ENCODE measurements around the gene VSIG10L.

DNA sequence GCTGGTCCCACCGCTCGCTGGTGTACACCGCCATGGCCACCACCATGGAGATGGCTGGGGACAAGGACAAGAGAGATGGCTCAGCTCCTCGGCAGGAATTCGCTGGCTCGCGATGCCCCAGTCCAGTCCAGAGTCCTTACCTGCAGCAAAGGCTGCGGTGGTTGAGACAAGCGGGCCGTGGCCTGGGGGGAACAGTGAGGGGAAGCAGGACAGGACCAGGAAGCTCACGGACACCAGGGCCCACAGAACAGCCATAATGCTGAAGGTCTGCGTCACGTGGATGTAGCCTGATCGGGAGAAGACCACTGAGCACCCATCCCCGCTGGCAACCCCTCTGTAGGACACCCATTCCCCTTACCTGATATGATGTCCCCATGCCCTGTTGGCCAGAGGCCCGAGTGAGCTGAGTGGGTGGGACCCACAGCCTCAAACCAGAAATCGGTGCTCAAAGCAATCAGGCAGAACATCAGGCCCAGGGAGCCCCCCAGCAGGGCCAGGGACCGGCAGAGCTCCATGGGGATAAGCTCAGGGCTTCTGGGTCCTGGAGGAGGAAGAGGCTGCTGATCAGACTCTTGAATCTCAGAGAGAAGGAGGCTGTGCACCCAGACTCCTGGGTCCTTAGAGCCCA lies 30.2 kb upstream of the VSIG10L start:
- TF ChIP-seq, protein P1, sequence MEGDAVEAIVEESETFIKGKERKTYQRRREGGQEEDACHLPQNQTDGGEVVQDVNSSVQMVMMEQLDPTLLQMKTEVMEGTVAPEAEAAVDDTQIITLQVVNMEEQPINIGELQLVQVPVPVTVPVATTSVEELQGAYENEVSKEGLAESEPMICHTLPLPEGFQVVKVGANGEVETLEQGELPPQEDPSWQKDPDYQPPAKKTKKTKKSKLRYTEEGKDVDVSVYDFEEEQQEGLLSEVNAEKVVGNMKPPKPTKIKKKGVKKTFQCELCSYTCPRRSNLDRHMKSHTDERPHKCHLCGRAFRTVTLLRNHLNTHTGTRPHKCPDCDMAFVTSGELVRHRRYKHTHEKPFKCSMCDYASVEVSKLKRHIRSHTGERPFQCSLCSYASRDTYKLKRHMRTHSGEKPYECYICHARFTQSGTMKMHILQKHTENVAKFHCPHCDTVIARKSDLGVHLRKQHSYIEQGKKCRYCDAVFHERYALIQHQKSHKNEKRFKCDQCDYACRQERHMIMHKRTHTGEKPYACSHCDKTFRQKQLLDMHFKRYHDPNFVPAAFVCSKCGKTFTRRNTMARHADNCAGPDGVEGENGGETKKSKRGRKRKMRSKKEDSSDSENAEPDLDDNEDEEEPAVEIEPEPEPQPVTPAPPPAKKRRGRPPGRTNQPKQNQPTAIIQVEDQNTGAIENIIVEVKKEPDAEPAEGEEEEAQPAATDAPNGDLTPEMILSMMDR (optimal IDR thresholded peaks at IDR 0.05 in 1 of 3, IDR thresholded peaks at IDR 0.05 in 1 of 3, conservative IDR thresholded peaks at IDR 0.05 in 1 of 3; ENCODE audit: extremely low read depth in 1 of 3, insufficient read depth in 2 of 3, low read length in 3 of 3) = no peak
- TF ChIP-seq EZH2 (IDR thresholded peaks at IDR 0.05; ENCODE audit: low read length) = no peak

Data from keratinocyte (primary cell).